Naive thymus-derived CD4-positive, alpha-beta T cell (primary cell): ENCODE results near the gene PRKCB. TPM values are rescaled to one million over a fixed set of nuclear protein-coding genes. Genes with fewer than 3 reads are reported as not detected.

Experiments
- ATAC-seq: fragments of 150-1000 bp; cut with Tn5 transposase; 2 replicates; pipeline ENCODE4 v1.10.0; 2021; ENCODE audit warnings: mild to moderate bottlenecking, moderate library complexity
- CTCF ChIA-PET: fragments of 350-600 bp; sonication (Branson Sonifier 250); formaldehyde crosslinking; loops from one replicate; lab custom pipeline; 2021; ENCODE audit warnings: antibody characterized with exemption; lab: Charles Lee
- POLR2A ChIA-PET: fragments of 350-600 bp; sonication (Branson Sonifier 250); formaldehyde crosslinking; loops from one replicate; lab custom pipeline; 2021; ENCODE audit warnings: antibody characterized with exemption, inconsistent platforms; lab: Charles Lee
- DNase-seq, 9 donors: peaks; one replicate each; pipeline versions ENCODE4 v3.0.0 to v3.0.0-alpha.2; 2020 to 2022; ENCODE audit warnings: mixed read lengths in 1 of 9
- H3K27ac ChIP-seq: one replicate; pipeline ENCODE4 v1.7.0; 2013; ENCODE audit warnings: mild to moderate bottlenecking, low read depth, low read length, moderate library complexity
- H3K27me3 ChIP-seq, 2 donors: one replicate each; pipeline ENCODE4 v1.7.0; 2013; ENCODE audit warnings: low read length in 2 of 2, mild to moderate bottlenecking in 2 of 2, moderate library complexity in 2 of 2; ENCODE audit not compliant: control insufficient read depth in 2 of 2, insufficient read depth in 2 of 2
- H3K36me3 ChIP-seq, 3 experiments: 1 replicate in 2 of 3; 2 replicates in 1 of 3; pipeline ENCODE4 v1.7.0; 2013; ENCODE audit warnings: low read length in 3 of 3, mild to moderate bottlenecking in 3 of 3, moderate library complexity in 1 of 3; ENCODE audit not compliant: insufficient read depth in 3 of 3, control insufficient read depth in 2 of 3
- H3K4me1 ChIP-seq, 2 donors: one replicate each; pipeline ENCODE4 v1.7.0; 2013; ENCODE audit warnings: low read length in 2 of 2, mild to moderate bottlenecking in 2 of 2, moderate library complexity in 1 of 2; ENCODE audit not compliant: control insufficient read depth in 2 of 2, insufficient read depth in 2 of 2
- H3K4me3 ChIP-seq: 2 replicates; pipeline ENCODE4 v1.7.0; 2013; ENCODE audit warnings: mild to moderate bottlenecking, low read length
- H3K9me3 ChIP-seq, 3 experiments: 1 replicate in 2 of 3; 2 replicates in 1 of 3; pipeline ENCODE4 v1.7.0; 2013; ENCODE audit warnings: low read length in 3 of 3; ENCODE audit not compliant: control insufficient read depth in 2 of 3
- H3K27ac Mint-ChIP-seq, 9 donors: one replicate each; pipeline ENCODE4 v1.8.0; 2020 to 2022; ENCODE audit warnings: mixed read lengths in 9 of 9, mild to moderate bottlenecking in 8 of 9, moderate library complexity in 5 of 9, inconsistent platforms in 2 of 9
- H3K27me3 Mint-ChIP-seq, 5 donors: one replicate each; pipeline ENCODE4 v1.8.0; 2021 to 2022; ENCODE audit warnings: mixed read lengths in 5 of 5, mild to moderate bottlenecking in 1 of 5
- H3K36me3 Mint-ChIP-seq, 5 donors: one replicate each; pipeline ENCODE4 v1.8.0; 2020 to 2022; ENCODE audit warnings: mixed read lengths in 5 of 5, mild to moderate bottlenecking in 3 of 5, inconsistent platforms in 1 of 5
- H3K4me1 Mint-ChIP-seq, 7 donors: one replicate each; pipeline ENCODE4 v1.8.0; 2020 to 2022; ENCODE audit warnings: mixed read lengths in 7 of 7, mild to moderate bottlenecking in 3 of 7, inconsistent platforms in 1 of 7
- H3K4me3 Mint-ChIP-seq, 10 donors: one replicate each; pipeline ENCODE4 v1.8.0; 2020 to 2022; ENCODE audit warnings: mild to moderate bottlenecking in 10 of 10, mixed read lengths in 10 of 10, moderate library complexity in 6 of 10, inconsistent platforms in 2 of 10
- H3K9me3 Mint-ChIP-seq, 11 donors: one replicate each; pipeline ENCODE4 v1.8.0; 2020 to 2022; ENCODE audit warnings: mixed read lengths in 11 of 11, mild to moderate bottlenecking in 4 of 11, inconsistent platforms in 1 of 11, moderate library complexity in 1 of 11
- intact Hi-C, 2 donors: fragments of 100-400 bp; cut with micrococcal nuclease; formaldehyde crosslinking; loops; one replicate each; pipeline ENCODE4 v1.15.1; 2023
- polyA plus RNA-seq, 2 donors: library from polyadenylated mRNA; unstranded; fragments of 300-500 nt; fragmentation: Illumina TruSeq; gene quantifications; one replicate each; pipeline ENCODE4 v1.2.3, GENCODE V29; 2021
- total RNA-seq, 6 experiments: library from RNA in 5 of 6; stranded (reverse) in 5 of 6; gene quantifications; 1 replicate in 5 of 6; 2 replicates in 1 of 6; pipeline ENCODE4 v1.2.3 and lab custom pipeline; 2021 to 2026

Gene PRKCB
- total and polyA plus RNA-seq, 7 experiments from 2014 or later, result 32.4 to 180 (median 72.9) TPM

DNA sequence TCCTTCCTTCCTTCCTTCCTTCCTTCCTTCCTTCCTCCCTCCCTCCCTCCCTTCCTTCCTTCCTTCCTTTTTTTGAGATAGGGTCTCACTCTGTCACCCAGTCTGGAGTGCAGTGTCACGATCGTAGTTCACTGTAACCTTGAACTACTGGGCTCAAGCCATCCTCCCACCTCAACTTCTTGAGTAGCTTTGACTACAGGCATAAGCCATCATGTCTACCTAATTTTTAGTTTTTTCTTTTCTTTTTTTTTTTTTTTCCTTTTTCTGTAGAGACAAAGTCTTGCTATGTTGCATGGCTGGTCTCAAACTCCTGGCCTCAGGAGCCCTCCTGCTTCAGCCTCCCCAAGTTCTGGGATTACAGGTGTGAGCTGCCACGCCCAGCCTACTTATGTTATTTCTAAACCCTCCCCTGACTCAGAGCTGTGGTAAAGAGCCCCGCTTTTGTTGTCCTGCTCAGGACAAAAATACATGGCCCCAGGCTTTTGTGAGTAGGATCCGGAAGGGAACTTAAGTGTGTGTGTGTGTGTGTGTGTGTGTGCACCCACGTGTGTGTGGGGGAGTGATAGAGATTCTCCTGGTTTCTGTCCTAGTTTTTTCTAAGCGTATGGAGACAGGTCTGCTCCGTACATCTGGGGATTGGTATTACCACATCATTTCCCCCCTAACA lies 67.1 kb downstream of the PRKCB start:
- CTCF ChIA-PET, result interaction anchor here (0.7 to 0.9 kb wide), 2 partner anchors 37 to 290 kb away, joined by 4 to 6 read pairs; no protein-coding TSS in a partner anchor
- H3K4me3 Mint-ChIP-seq, result peak overlapping the region in 6 of 10 donors; percentile 16 to 61 (median 46)
- H3K36me3 Mint-ChIP-seq, result peaks cover 0 to 8% (median 7%) of the 10 kb centered on the region in 5 donors
- POLR2A ChIA-PET, result interaction anchor here (1.1 to 1.7 kb wide), 2 partner anchors 13 to 64 kb away, joined by 3 to 4 read pairs; no protein-coding TSS in a partner anchor
- Histone ChIP-seq H3K4me3 (no peak overlapping the region), H3K36me3 (no peaks in the 10 kb centered on the region), H3K4me1 (peaks cover 8 to 26% of the 10 kb centered on the region in 2 donors), H3K27me3 (no peaks in the 10 kb centered on the region), H3K27ac (no peak overlapping the region), H3K9me3 (no peaks in the 10 kb centered on the region)
- peaks cover 37 to 94% (median 80%) of the 10 kb centered on the region in 7 donors for H3K4me1 Mint-ChIP-seq
- no peaks in the 10 kb centered on the region for H3K27me3 Mint-ChIP-seq
- ATAC-seq (no peak), DNase-seq (no peak)
- peak overlapping the region in 6 of 9 donors; percentile 28 to 68 (median 61) for H3K27ac Mint-ChIP-seq
- intact Hi-C loops, result no loop called here
- no peaks in the 10 kb centered on the region for H3K9me3 Mint-ChIP-seq

DNA sequence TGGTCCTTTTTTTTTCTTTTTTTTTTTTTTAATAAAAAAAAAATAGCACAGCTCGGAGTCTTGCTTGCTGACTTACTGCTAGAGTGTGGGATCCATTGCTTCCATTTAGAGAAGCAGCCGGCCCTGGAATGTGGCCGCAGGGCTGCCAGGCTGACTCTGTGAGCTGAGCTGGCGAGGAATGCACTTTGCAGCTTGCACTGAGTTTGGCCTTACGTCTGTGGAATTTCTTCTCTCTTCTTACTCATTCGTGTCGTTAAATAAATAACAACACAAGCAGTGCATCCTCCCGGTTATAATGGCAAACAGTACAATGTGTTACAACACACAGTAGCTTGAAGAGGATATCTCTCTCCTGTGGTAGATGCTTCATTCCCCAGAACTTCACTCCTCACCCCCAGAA lies 69.2 kb downstream of the PRKCB start:
- no peak overlapping the region for H3K4me3 Mint-ChIP-seq
- peak overlapping the region in 1 of 9 donors; percentile 11 for H3K27ac Mint-ChIP-seq
- Histone ChIP-seq H3K27me3 (no peaks in the 10 kb centered on the region), H3K4me1 (peaks cover 8 to 26% of the 10 kb centered on the region in 2 donors), H3K36me3 (no peaks in the 10 kb centered on the region), H3K9me3 (no peaks in the 10 kb centered on the region), H3K4me3 (no peak overlapping the region), H3K27ac (no peak overlapping the region)
- H3K27me3 Mint-ChIP-seq, result no peaks in the 10 kb centered on the region
- CTCF ChIA-PET, result no interaction called here
- H3K36me3 Mint-ChIP-seq, result peaks cover 0 to 10% (median 0%) of the 10 kb centered on the region in 5 donors
- POLR2A ChIA-PET, result interaction anchor here (1.6 kb wide), 1 partner anchor 41 kb away, joined by 3 read pairs; no protein-coding TSS in a partner anchor
- no peak for ATAC-seq
- DNase-seq, result no peak
- intact Hi-C loops, result no loop called here
- no peaks in the 10 kb centered on the region for H3K9me3 Mint-ChIP-seq
- peaks cover 38 to 95% (median 83%) of the 10 kb centered on the region in 7 donors for H3K4me1 Mint-ChIP-seq

DNA sequence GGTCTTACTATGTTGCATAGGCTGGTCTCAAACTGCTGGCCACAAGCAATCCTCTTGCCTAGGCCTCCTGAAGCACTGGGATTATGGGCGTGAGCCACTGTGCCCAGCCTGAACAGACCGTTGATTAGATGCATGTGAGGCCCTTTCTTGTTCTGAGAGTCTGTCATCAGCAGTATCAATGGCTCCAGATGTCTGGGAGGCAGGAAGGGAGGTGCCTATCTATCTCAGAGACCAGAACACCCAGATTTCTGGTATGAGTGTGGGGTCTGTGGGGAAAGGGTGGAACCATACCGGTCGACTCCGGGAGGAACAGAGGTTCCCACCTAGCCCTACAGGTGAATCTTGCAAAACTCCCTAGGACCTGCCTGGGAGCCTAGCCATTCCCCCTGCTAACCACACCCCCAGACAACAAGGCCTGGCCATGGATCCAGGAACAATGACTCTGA lies 71.7 kb downstream of the PRKCB start:
- Histone ChIP-seq H3K9me3 (no peaks in the 10 kb centered on the region), H3K36me3 (no peaks in the 10 kb centered on the region), H3K27me3 (no peaks in the 10 kb centered on the region), H3K27ac (no peak overlapping the region), H3K4me3 (no peak overlapping the region), H3K4me1 (peaks cover 0 to 13% of the 10 kb centered on the region in 2 donors)
- ChIA-PET POLR2A (no interaction called here), CTCF (no interaction called here)
- Mint-ChIP-seq H3K4me3 (peak overlapping the region in 1 of 10 donors; percentile 58), H3K36me3 (peaks cover 0 to 22% (median 4%) of the 10 kb centered on the region in 5 donors), H3K4me1 (peaks cover 25 to 85% (median 70%) of the 10 kb centered on the region in 7 donors), H3K9me3 (no peaks in the 10 kb centered on the region), H3K27ac (peak overlapping the region in 5 of 9 donors; percentile 12 to 86 (median 45)), H3K27me3 (no peaks in the 10 kb centered on the region)
- intact Hi-C loops, result no loop called here
- ATAC-seq, result peak; percentile 18
- DNase-seq, result no peak

DNA sequence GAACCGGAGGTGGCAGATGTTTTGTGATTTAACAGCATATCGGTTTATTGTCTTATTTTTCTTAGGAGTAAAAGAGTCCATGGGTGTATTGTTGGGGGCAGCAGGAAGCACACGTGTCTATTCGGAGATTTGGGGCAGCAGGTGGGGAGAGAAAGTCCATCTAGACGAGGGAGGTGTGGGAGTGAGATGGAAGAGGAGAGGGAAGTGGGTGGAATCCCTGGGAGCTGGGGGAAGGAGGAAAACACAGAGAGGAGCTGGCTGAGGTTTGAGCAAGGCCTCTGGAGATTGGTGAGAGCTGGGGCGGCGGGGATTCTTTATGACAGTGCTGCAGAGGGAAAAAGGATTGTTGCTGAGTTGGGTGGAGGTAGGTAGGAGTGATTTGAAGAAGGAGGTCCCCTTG lies 72.1 kb downstream of the PRKCB start:
- DNase-seq, result no peak
- peaks cover 0 to 12% of the 10 kb centered on the region in 2 donors for H3K4me1 ChIP-seq
- H3K4me1 Mint-ChIP-seq, result peaks cover 22 to 83% (median 65%) of the 10 kb centered on the region in 7 donors
- no peak overlapping the region for H3K4me3 Mint-ChIP-seq
- H3K27me3 ChIP-seq, result no peaks in the 10 kb centered on the region
- no peaks in the 10 kb centered on the region for H3K27me3 Mint-ChIP-seq
- H3K27ac Mint-ChIP-seq, result peak overlapping the region in 7 of 9 donors; percentile 12 to 86 (median 45)
- no peak for ATAC-seq
- POLR2A ChIA-PET, result interaction anchor here (0.6 kb wide), 1 partner anchor 196 kb away, joined by 3 read pairs; no protein-coding TSS in a partner anchor
- intact Hi-C loops, result no loop called here
- peaks cover 0 to under 1% (median 0%) of the 10 kb centered on the region in 11 donors for H3K9me3 Mint-ChIP-seq
- H3K4me3 ChIP-seq, result no peak overlapping the region
- H3K27ac ChIP-seq, result no peak overlapping the region
- no peaks in the 10 kb centered on the region for H3K9me3 ChIP-seq
- H3K36me3 ChIP-seq, result no peaks in the 10 kb centered on the region
- H3K36me3 Mint-ChIP-seq, result peaks cover 0 to 22% (median 4%) of the 10 kb centered on the region in 5 donors
- CTCF ChIA-PET, result no interaction called here

DNA sequence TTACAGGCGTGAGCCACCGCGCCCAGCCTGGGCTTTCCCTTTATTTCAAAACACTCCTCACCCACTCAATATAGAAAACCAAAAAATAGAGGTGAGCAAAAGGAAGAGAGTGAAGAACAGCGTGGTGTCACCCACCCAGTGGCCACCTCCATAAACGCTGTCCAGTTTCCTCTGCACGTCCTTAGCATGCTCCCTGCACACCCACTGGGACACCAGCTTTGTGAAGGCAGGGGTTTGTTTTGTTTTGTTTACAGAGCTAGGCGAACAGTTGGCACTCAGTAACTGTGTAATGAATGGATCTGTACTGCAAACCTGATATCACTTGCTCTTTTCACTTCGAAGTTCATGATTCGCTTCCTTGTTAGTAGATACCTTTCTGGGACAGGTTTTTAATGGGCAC lies 73.0 kb downstream of the PRKCB start:
- intact Hi-C loops, result no loop called here
- no peak overlapping the region for H3K4me3 Mint-ChIP-seq
- Histone ChIP-seq H3K4me1 (peaks cover 0 to 12% of the 10 kb centered on the region in 2 donors), H3K27ac (no peak overlapping the region), H3K4me3 (no peak overlapping the region), H3K36me3 (no peaks in the 10 kb centered on the region), H3K9me3 (no peaks in the 10 kb centered on the region), H3K27me3 (no peaks in the 10 kb centered on the region)
- peak overlapping the region in 4 of 9 donors; percentile 4 to 65 (median 21) for H3K27ac Mint-ChIP-seq
- H3K36me3 Mint-ChIP-seq, result peaks cover 0 to 22% (median 4%) of the 10 kb centered on the region in 5 donors
- ChIA-PET POLR2A (interaction anchor here (0.6 to 1.1 kb wide), 3 partner anchors 11 to 196 kb away, joined by 3 to 5 read pairs (median 3); no protein-coding TSS in a partner anchor), CTCF (no interaction called here)
- ATAC-seq, result no peak
- DNase-seq, result no peak
- peaks cover 0 to 1% (median 0%) of the 10 kb centered on the region in 11 donors for H3K9me3 Mint-ChIP-seq
- H3K4me1 Mint-ChIP-seq, result peaks cover 16 to 83% (median 65%) of the 10 kb centered on the region in 7 donors
- H3K27me3 Mint-ChIP-seq, result no peaks in the 10 kb centered on the region

DNA sequence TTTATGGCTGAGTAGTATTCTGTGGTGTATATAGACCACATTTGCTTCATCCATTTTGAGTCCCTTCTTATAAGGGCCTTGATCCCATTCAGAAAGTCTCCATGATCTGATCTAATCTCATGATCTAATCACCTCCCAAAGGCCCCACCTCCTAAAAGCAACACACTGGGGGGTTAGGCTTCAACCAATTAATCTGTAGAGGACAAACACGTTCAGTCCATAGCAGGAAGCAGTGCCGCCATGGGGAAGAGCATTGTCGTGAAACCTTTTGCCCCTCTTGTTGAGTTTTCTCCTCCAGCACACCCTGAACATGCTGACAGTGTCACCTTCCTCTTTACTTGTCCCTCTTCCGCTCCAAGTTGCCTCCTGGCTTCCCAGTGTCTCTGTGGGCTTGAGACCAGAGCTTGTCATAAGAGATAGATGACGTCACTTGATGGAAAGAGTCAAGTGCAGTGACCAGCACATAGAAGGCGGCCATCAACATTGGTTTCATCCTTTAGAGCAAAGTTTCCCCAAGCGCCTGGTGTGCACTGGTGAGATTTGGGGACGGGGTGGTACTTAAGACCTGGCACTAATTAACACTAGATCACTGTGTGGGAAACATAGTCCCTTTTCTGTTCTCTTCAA lies 74.1 kb downstream of the PRKCB start:
- Mint-ChIP-seq H3K27me3 (no peaks in the 10 kb centered on the region), H3K4me3 (no peak overlapping the region), H3K27ac (peak overlapping the region in 7 of 9 donors; percentile 4 to 68 (median 40)), H3K4me1 (peaks cover 16 to 84% (median 63%) of the 10 kb centered on the region in 7 donors), H3K36me3 (peaks cover 0 to 22% (median 4%) of the 10 kb centered on the region in 5 donors), H3K9me3 (peaks cover 0 to 1% (median 0%) of the 10 kb centered on the region in 11 donors)
- no peaks in the 10 kb centered on the region for H3K27me3 ChIP-seq
- POLR2A ChIA-PET, result interaction anchor here (1.0 to 1.1 kb wide), 2 partner anchors 12 to 13 kb away, joined by 3 to 5 read pairs; no protein-coding TSS in a partner anchor
- peaks cover 0 to 12% of the 10 kb centered on the region in 2 donors for H3K4me1 ChIP-seq
- H3K27ac ChIP-seq, result no peak overlapping the region
- no peak overlapping the region for H3K4me3 ChIP-seq
- H3K36me3 ChIP-seq, result no peaks in the 10 kb centered on the region
- ATAC-seq (no peak), DNase-seq (no peak)
- intact Hi-C loops, result no loop called here
- CTCF ChIA-PET, result no interaction called here
- no peaks in the 10 kb centered on the region for H3K9me3 ChIP-seq
